DMS153 (cell line): Measurements from ENCODE around the gene TK2.

ENCODE experiments used
- DNase-seq: peaks from one replicate; lab custom pipeline; 2025; lab: John Stamatoyannopoulos, UW

TK2 gene

DNA sequence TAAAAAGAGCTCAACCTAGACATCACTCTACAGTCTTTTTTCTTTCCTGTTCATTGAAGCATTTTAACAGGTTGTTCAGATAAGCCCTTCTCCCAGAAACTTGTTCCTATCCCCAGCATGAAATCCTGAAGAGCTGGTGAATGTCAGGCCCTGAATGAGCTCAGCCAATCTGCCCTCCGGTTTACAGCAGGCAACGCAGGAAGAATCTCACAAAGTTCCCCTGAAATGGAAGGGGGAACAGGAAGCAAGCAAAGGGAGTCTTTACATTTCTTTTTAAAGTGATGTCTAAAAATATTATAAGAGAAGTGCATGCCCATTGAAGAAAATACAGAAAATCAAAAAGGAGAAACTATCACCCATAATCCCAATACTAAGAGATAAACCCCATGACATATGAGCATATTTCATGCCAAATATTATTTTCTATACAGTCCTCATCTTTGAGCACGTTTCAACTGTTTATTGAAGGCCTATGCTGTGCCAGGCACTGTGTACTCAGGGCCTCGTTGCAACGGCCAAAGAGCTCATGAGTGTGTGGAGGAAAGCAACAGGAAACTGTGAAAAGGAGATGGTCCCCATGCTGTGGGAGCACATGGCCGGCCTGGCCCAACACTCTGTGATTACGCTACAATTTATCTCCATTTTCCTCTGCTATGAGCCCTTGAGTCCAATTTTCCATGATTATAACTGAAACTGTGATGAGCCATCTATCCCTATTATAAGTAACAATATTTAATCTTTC, 5.7 kb downstream of the TK2 start:
- no peak for DNase-seq

- DNase-seq: no peak
Observed at GRCh38 chr16:66543541-66543940, 6.4 kb downstream of the TK2 start.

GRCh38 chr16:66542396-66542795, 7.5 kb downstream of the TK2 start:
- DNase-seq: no peak

DNA sequence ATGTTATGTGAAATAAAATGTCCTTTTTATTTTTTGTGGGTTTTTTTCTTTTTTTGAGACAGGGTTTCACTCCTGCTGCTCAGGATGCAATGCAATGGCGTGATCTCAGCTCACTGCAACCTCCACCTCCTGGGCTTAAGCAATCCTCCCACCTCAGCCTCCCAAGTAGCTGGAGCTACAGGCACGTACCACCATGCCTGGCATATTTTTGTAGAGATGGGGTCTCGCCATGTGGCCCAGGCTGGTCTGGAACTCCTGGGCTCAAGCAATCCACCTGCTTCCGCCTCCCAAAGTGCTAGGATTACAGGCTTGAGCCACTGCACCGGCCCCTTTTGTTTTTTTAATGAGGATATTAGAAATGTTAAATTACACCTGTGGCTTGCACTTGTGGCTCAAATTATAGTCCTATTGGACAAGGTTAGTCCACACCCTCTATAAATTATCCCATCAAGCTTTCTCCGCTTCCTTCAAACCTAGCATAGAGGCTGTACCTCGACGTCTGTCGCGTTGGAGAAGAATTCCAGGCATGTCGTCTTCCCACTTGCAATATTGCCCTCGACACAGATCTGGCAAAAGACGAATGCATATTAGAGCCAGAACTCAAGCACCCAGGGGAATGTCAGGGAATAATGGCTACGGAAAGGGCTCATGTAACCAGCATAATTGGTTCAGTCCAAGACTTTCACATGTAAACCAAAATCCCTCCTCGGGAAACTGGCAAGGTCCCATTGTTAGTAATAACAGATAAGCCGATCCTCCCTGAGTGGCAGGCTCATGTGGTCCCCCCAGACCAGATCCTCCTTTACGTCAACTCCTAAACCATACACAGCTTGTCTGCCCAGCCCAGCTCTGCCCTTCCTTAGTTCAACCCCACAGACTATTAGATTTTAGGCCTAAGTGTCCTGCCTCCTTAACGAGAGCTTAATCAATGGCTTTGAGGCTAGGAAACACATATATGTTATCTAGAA, 8.2 kb downstream of the TK2 start:
- no peak for DNase-seq

- no peak for DNase-seq
Observed at GRCh38 chr16:66539623-66540469, 10.1 kb downstream of the TK2 start.

- no peak for DNase-seq
Observed at GRCh38 chr16:66538910-66539309, 11.0 kb downstream of the TK2 start.

DNA sequence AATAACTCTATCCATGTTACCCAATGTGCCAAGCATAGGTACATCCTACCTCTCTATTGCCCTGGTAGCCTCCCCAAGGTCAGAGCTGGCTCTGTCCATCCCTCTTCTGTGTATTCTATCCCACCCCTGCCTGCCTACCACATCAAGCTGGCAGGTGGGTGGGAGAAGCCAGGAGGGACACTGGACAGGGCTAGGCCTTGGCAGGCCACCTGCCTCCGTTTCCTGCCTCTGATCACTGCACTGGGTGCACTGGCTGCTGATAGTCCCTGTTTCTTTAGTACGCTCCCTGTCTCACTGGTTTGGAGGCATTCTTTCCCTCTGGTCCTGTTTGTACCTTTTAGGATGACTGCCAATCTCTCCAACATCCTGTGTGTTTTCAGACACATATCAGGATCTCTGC, 12.7 kb downstream of the TK2 start:
- no peak for DNase-seq

- DNase-seq: no peak
Observed at GRCh38 chr16:66536525-66536924, 13.4 kb downstream of the TK2 start.

GRCh38 chr16:66534376-66534799, 15.5 kb downstream of the TK2 start:
- no peak for DNase-seq

DNA sequence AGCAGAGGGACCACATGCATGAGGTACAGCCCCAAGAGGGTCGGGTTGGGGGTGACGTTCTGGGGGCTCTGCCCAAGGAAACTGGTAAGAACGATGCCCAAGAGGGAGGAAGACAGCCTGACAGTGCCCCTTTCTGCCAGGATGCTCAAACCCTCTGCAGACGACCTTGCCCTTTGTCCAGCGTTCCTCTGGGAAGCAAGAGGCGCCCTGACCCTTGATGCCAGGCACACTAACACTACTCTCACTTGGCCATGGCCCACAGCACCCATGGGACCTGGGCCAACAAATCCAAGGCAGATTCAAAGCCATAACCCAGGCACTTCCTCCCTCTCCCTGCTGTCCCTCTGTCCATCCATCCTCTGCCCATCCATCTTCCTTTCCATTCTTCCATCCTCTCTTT, 20.4 kb downstream of the TK2 start:
- DNase-seq: no peak

DNA sequence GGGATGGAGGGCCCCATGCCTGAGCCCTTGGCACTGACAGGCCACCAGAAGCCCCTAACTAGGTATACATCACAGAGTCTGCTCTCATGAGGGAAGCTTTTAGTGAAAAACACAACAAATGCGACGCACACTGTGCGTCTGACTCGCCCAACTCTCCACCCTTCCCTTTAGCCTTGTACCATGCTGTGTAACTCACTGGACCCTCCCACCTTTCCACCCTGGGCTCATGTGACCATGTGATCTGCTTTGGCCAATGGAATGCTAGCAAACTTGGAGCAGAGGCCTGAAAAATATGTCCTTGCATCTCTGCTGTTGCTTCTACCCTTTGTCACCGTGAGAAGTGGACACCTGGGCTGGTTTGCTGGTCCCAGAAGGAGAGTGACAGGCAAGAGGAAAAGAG, 21.6 kb downstream of the TK2 start:
- no peak for DNase-seq

DNA sequence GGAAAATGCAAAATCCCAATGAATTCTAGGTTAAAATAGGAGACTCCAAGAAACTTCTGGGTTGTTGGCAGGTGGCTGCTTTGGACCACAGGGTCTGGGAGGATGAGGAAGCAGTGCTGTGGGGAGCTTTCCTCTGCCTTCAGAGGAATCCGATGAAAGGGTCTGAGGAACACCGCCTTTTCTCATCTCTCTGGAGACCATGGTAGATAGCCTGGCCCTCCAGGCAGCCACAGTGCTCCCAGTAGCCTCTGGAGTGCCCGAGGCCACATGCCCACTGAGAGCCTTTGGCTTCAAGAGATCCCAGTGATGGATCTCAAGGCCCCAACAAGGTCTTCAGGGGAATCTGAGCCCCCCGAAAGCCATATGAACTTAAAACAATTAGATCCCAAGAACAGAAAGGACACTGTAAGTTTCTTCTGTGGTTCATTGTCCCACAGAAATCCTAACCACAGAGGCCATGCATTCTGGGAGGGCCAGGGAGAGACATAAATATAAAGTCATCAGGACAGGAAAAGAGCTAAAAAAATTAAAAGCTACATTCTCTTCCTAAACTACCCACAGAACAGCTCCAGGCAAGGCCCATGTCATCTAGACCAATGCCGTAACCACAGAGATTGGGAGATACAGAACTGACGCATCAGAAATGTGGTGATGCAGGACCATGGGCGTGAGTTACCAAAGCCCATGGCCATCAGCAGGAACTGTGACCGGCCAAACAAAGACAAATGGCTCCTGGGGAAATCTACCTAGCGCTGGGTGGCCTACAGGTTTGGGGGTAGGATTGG, 24.3 kb downstream of the TK2 start:
- no peak for DNase-seq

GRCh38 chr16:66524601-66525164, 25.2 kb downstream of the TK2 start:
- DNase-seq: no peak

DNA sequence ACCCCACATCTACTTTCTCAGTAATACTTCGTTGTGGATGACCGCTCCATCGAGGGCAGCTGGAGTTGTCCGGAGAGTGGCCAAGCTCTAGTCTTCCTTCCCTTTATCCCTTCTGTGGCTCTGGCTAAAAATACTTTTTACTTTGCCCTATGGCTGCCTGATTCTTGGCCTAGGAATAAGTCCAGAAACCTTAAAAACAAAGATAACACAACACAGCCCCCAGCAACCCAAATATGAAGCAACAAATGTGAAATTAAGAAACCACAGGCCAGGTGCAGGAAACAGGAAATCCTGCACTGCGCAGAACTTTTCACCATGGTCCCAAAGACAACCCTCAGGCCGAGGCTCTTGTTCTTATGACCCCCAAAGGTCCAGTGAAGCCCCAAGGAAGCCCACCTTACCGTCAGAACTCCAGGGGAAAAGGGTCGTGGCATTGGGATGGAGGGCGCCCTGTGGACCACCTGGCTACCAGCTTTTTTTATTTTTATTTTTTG, 26.0 kb downstream of the TK2 start:
- no peak for DNase-seq

DNA sequence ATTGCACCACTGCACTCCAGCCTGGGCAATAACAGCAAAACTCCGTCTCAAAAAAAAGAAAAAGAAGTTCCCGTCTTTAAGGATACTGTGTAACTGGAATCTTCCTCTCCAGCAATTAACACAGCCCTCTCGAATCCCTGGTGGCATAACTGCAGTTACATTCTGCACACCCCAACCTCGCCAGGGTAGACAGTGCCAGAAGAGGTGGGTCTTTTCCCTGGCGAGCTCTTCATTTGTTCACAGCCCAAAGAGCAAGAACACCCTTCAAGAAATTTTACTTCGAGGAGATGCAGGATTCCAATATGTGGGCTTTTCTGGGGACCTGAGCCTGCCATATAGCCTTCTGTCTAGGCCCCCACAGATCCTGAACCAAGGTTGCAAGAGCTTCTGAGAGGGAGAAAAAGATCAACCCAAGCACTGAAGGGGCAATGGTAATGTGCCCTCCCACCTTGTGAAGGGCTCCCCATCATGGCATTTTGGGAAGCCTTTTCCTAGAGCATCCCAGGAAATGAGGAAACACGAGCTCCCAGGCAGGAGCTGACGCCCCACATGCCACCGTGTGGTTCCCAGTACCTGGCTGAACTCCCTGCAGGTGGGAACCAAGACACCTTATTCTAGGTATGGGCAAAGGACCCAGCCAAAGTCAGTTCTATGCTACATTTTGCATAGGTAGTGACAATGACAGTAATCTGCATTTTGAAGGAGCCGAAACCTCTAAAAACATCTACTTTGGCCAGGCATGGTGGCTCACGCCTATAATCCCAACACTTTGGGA, 26.9 kb downstream of the TK2 start:
- DNase-seq: no peak

GRCh38 chr16:66521951-66522771, 27.8 kb downstream of the TK2 start:
- no peak for DNase-seq

GRCh38 chr16:66521252-66521713, 28.6 kb downstream of the TK2 start:
- DNase-seq: no peak

GRCh38 chr16:66520406-66521170, 29.3 kb downstream of the TK2 start:
- DNase-seq: no peak
